Keratinocyte (primary cell): Measurements from ENCODE around the gene PNMA1.

Experiments
- EZH2 ChIP-seq: IDR thresholded peaks from one replicate; pipeline ENCODE4 v1.6.1; 2012; ENCODE audit warnings: inconsistent platforms, mild to moderate bottlenecking, low read length, moderate library complexity
- TF ChIP-seq, protein P1 (sequence below), 3 experiments: IDR thresholded peaks in 1 of 3; conservative IDR thresholded peaks in 1 of 3; optimal IDR thresholded peaks in 1 of 3; 2 replicates in 2 of 3; 3 replicates in 1 of 3; pipeline versions ENCODE3 to v1.5.1; 2011; ENCODE audit warnings: low read length in 3 of 3, mild to moderate bottlenecking in 3 of 3, moderate library complexity in 2 of 3, control low read depth in 1 of 3, inconsistent platforms in 1 of 3; ENCODE audit not compliant: insufficient read depth in 2 of 3; ENCODE audit errors: extremely low read depth in 1 of 3

DNA sequence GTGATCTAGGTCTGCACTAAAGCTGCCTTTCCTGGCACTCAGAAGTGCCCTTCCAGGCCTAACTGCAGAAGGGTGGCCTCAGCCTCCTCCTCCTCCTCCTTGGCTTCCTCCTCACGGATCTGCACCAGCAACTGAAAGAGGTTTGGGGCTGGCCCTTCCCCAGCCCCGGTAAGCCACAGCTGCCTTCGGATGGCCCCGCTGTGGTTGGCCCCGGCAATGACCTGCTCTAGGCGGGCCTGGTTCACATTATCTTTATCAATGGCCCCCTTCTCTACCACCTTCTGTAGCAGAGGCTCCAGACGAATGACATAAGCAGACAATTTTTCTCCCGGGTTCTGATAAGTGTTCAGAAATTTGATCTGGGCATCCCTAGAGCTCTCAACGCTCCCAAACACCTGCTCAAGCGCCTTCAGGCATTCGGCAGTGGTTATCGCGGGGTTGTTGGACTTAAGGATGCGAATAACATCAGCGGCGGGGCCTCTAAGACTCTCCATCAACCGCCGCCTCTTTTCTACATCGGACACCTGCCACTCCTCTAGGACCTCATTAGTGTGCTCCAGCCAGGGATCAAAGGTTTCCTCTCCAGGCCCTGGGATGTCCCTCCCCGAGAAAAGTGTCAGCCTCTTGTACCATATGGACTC lies 1.5 kb downstream of the PNMA1 start:
- no peak for TF ChIP-seq EZH2
- TF ChIP-seq, protein P1, sequence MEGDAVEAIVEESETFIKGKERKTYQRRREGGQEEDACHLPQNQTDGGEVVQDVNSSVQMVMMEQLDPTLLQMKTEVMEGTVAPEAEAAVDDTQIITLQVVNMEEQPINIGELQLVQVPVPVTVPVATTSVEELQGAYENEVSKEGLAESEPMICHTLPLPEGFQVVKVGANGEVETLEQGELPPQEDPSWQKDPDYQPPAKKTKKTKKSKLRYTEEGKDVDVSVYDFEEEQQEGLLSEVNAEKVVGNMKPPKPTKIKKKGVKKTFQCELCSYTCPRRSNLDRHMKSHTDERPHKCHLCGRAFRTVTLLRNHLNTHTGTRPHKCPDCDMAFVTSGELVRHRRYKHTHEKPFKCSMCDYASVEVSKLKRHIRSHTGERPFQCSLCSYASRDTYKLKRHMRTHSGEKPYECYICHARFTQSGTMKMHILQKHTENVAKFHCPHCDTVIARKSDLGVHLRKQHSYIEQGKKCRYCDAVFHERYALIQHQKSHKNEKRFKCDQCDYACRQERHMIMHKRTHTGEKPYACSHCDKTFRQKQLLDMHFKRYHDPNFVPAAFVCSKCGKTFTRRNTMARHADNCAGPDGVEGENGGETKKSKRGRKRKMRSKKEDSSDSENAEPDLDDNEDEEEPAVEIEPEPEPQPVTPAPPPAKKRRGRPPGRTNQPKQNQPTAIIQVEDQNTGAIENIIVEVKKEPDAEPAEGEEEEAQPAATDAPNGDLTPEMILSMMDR (optimal IDR thresholded peaks at IDR 0.05 in 1 of 3, IDR thresholded peaks at IDR 0.05 in 1 of 3, conservative IDR thresholded peaks at IDR 0.05 in 1 of 3; ENCODE audit: extremely low read depth in 1 of 3, insufficient read depth in 2 of 3, low read length in 3 of 3) = no peak
